ENCODE data around the gene POLR2E.

GRCh38 chr19:1106841-1107660 is 11.9 kb upstream of the POLR2E start:
- TF ChIP-seq CTCF (IDR thresholded peaks at IDR 0.05), result no peak
- TF ChIP-seq POLR2A (IDR thresholded peaks at IDR 0.05), result no peak
